Measurements from ENCODE around the gene MRGPRF. TPM values are rescaled to one million over a fixed set of nuclear protein-coding genes. Genes with fewer than 3 reads are reported as not detected.
A peak's percentile ranks its signal among the peaks of the same experiment; 100 is the strongest.

MRGPRF gene
- total and polyA plus RNA-seq, 2 experiments from 2014 or later, result 20.7 to 25.3 TPM

GRCh38 chr11:68956142-68956541 is 56.9 kb downstream of the MRGPRF start:
- Histone ChIP-seq H3K4me1 (ENCODE audit: insufficient read depth) (no peaks in the 10 kb centered on the region), H3K9ac (no peak overlapping the region), H3K9me2 (ENCODE audit: insufficient read depth) (no peaks in the 10 kb centered on the region), H3K79me2 (ENCODE audit: insufficient read depth) (no peaks in the 10 kb centered on the region), H2AFZ (no peak overlapping the region), H3K27me3 (replicated peaks; ENCODE audit: insufficient read depth) (no peaks in the 10 kb centered on the region), H3K9me3 (ENCODE audit: low read depth) (no peaks in the 10 kb centered on the region), H3K36me3 (ENCODE audit: low read depth) (no peaks in the 10 kb centered on the region), H3K4me2 (ENCODE audit: unreplicated experiment) (no peak overlapping the region), H4K20me1 (ENCODE audit: insufficient read depth) (no peaks in the 10 kb centered on the region), H3K4me3 (no peak overlapping the region), H3F3A (ENCODE audit: insufficient read depth) (no peaks in the 10 kb centered on the region), H3K27ac (no peak overlapping the region)
- WGBS, 2 experiments (ENCODE audit: low coverage in 1 of 2, low lambda C conversion rate in 2 of 2, missing lambda C conversion rate in 2 of 2), result 7 to 25% methylated on average over 8 to 11 of the region's 12 CpGs
- in situ Hi-C loops (cut with MboI), result no loop called here
- no peak for TF ChIP-seq EZH2 (IDR thresholded peaks at IDR 0.05; ENCODE audit: insufficient read depth, poor library complexity, severe bottlenecking)
- TF ChIP-seq EZH2phosphoT487 (IDR thresholded peaks at IDR 0.05; ENCODE audit: insufficient read depth, low read depth), result no peak
- DNase-seq, result peak; percentile 25

- TF ChIP-seq EZH2 (IDR thresholded peaks at IDR 0.05; ENCODE audit: insufficient read depth, poor library complexity, severe bottlenecking) (no peak), EZH2phosphoT487 (IDR thresholded peaks at IDR 0.05; ENCODE audit: insufficient read depth, low read depth) (no peak)
- no peak overlapping the region for H3K4me2 ChIP-seq (ENCODE audit: unreplicated experiment)
Observed at GRCh38 chr11:68955607-68955958, 57.5 kb downstream of the MRGPRF start.

GRCh38 chr11:68954836-68955606 is 58.0 kb downstream of the MRGPRF start:
- Histone ChIP-seq H3K36me3 (ENCODE audit: low read depth) (no peaks in the 10 kb centered on the region), H3K9me2 (ENCODE audit: insufficient read depth) (no peaks in the 10 kb centered on the region), H4K20me1 (ENCODE audit: insufficient read depth) (no peaks in the 10 kb centered on the region), H3K27ac (no peak overlapping the region), H2AFZ (no peak overlapping the region), H3K79me2 (ENCODE audit: insufficient read depth) (no peaks in the 10 kb centered on the region), H3K4me1 (ENCODE audit: insufficient read depth) (no peaks in the 10 kb centered on the region), H3K9ac (no peak overlapping the region), H3K4me2 (ENCODE audit: unreplicated experiment) (no peak overlapping the region), H3F3A (ENCODE audit: insufficient read depth) (no peaks in the 10 kb centered on the region), H3K9me3 (ENCODE audit: low read depth) (no peaks in the 10 kb centered on the region), H3K27me3 (replicated peaks; ENCODE audit: insufficient read depth) (no peaks in the 10 kb centered on the region), H3K4me3 (no peak overlapping the region)
- WGBS, 2 experiments (ENCODE audit: low coverage in 1 of 2, low lambda C conversion rate in 2 of 2, missing lambda C conversion rate in 2 of 2), result 62 to 67% methylated on average over 30 of the region's 30 CpGs
- in situ Hi-C loops (cut with MboI), result no loop called here
- no peak for DNase-seq
- no peak for TF ChIP-seq EZH2phosphoT487 (IDR thresholded peaks at IDR 0.05; ENCODE audit: insufficient read depth, low read depth)
- TF ChIP-seq EZH2 (IDR thresholded peaks at IDR 0.05; ENCODE audit: insufficient read depth, poor library complexity, severe bottlenecking), result no peak

More at GRCh38 chr11:68955607-68955958, 57.5 kb downstream of the MRGPRF start:
- no peaks in the 10 kb centered on the region for H3K27me3 ChIP-seq (replicated peaks; ENCODE audit: insufficient read depth)
- in situ Hi-C loops (cut with MboI), result no loop called here
- H3K9me2 ChIP-seq (ENCODE audit: insufficient read depth), result no peaks in the 10 kb centered on the region
- no peaks in the 10 kb centered on the region for H4K20me1 ChIP-seq (ENCODE audit: insufficient read depth)
- no peaks in the 10 kb centered on the region for H3F3A ChIP-seq (ENCODE audit: insufficient read depth)
- no peaks in the 10 kb centered on the region for H3K79me2 ChIP-seq (ENCODE audit: insufficient read depth)
- no peak overlapping the region for H3K27ac ChIP-seq
- DNase-seq, result no peak
- no peak overlapping the region for H2AFZ ChIP-seq
- no peak overlapping the region for H3K4me3 ChIP-seq
- H3K36me3 ChIP-seq (ENCODE audit: low read depth), result no peaks in the 10 kb centered on the region
- no peaks in the 10 kb centered on the region for H3K4me1 ChIP-seq (ENCODE audit: insufficient read depth)
- 25 to 29% methylated on average over 5 of the region's 5 CpGs for WGBS, 2 experiments (ENCODE audit: low coverage in 1 of 2, low lambda C conversion rate in 2 of 2, missing lambda C conversion rate in 2 of 2)
- H3K9ac ChIP-seq, result no peak overlapping the region
- H3K9me3 ChIP-seq (ENCODE audit: low read depth), result no peaks in the 10 kb centered on the region

Other genes starting within 250 kb of the MRGPRF start
- 20.1 and 23.6 TPM in 2 replicates for gene CPT1A, start 171.3 kb downstream of the MRGPRF start, total RNA-seq (2014; rRNA removed; shearing (Covaris generic))
- gene CPT1A, start 171.3 kb downstream of the MRGPRF start, polyA plus RNA-seq (2016; fragmentation: Nextera tagmentation; extraction: Ambion mirVana), result 9.5 and 9.6 TPM in 2 replicates
- 22.6 and 45.0 TPM in 2 replicates for gene MRPL21, start 109.4 kb downstream of the MRGPRF start, total RNA-seq (2014; rRNA removed; shearing (Covaris generic))
- 122 and 126 TPM in 2 replicates for gene MRPL21, start 109.4 kb downstream of the MRGPRF start, polyA plus RNA-seq (2016; fragmentation: Nextera tagmentation; extraction: Ambion mirVana)
- 5.2 and 5.8 TPM in 2 replicates for gene IGHMBP2, start 109.4 kb downstream of the MRGPRF start, total RNA-seq (2014; rRNA removed; shearing (Covaris generic))
- gene IGHMBP2, start 109.4 kb downstream of the MRGPRF start, polyA plus RNA-seq (2016; fragmentation: Nextera tagmentation; extraction: Ambion mirVana), result 7.2 and 9.3 TPM in 2 replicates
- gene MRGPRD, start 32.3 kb downstream of the MRGPRF start, total RNA-seq (2014; rRNA removed; shearing (Covaris generic)), result not detected in 2 replicates
- not detected in 2 replicates for gene MRGPRD, start 32.3 kb downstream of the MRGPRF start, polyA plus RNA-seq (2016; fragmentation: Nextera tagmentation; extraction: Ambion mirVana)
- gene TPCN2, start 35.7 kb upstream of the MRGPRF start, total RNA-seq (2014; rRNA removed; shearing (Covaris generic)), result 7.1 and 10.2 TPM in 2 replicates
- gene TPCN2, start 35.7 kb upstream of the MRGPRF start, polyA plus RNA-seq (2016; fragmentation: Nextera tagmentation; extraction: Ambion mirVana), result 8.5 and 8.7 TPM in 2 replicates
- not detected in 2 replicates for gene SMIM38, start 142.7 kb upstream of the MRGPRF start, total RNA-seq (2014; rRNA removed; shearing (Covaris generic))
- gene SMIM38, start 142.7 kb upstream of the MRGPRF start, polyA plus RNA-seq (2016; fragmentation: Nextera tagmentation; extraction: Ambion mirVana), result not detected in 2 replicates

Data from GM23248 (cell line).